ENCODE results near the gene STIMATE.

STIMATE gene

DNA sequence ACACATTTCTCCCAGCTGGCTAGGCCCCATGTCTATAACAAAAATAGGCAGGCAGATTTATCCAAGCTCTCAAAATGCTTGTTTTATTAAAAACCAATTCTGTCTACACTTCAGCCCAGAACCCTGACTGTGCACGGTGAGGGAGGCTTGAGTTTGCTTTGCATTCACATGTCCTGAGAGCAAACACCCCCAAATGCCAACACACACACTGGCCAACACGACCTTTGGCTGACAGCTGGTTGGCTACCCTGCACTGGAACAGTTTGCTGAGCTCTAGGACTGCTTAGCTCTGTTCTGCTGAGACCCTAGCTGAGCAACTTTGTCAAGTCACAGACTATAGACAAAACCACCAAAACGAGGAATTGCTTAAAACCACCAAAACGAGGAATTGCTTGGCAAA is 3.6 kb downstream of the STIMATE start:
- DNase-seq (ENCODE audit: low spot score): no peak

- DNase-seq (ENCODE audit: low spot score): no peak
These were observed 4.6 kb downstream of the STIMATE start for GRCh38 chr3:52892625-52893311.

- no peak for DNase-seq (ENCODE audit: low spot score)
These were observed 5.1 kb downstream of the STIMATE start for GRCh38 chr3:52892290-52892624.

DNA sequence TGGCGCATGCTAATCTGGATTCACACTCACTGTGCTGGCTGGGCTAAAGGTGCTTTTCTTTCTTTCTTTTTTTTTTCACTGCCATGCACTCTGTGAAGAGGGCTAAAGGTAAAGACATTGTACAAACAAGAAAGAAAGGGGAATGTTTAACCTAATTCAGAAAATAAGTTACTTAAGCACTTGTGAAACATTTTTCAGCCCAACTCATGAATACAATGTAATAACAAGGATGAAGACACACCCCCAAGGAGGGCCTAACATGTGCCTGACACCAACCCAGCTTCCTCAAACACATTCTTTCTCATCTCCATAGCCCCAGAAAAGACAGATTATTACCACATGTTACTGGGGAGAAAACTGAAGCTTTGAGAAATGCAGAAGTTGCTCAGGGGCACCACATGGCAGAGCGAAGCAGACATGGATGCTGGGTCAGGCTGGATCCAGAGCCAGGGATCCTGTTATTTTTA is 5.7 kb downstream of the STIMATE start:
- no peak for DNase-seq (ENCODE audit: low spot score)

- DNase-seq (ENCODE audit: low spot score): no peak
These were observed 6.2 kb downstream of the STIMATE start for GRCh38 chr3:52891164-52891563.

DNA sequence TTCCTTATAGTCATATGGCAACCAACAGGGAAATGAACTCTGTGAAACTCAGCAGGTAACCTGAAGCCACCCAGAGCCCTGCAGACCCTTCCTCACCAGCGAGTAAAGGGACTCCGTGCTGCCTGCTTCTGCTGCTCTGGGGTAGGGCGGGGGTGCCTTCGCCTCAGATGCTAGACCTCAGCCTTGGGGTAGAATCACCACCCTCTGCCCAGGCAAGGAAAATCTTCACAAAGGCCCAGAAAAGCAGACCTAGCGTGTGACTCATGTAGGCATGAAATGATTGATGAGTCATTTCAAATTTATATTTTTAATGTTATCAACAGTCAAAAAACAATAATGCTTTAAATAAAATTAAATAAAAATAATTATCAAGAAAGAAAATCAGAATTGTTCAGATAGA is 6.6 kb downstream of the STIMATE start:
- no peak for DNase-seq (ENCODE audit: low spot score)

GRCh38 chr3:52889901-52890300 is 7.4 kb downstream of the STIMATE start:
- DNase-seq (ENCODE audit: low spot score): no peak

- no peak for DNase-seq (ENCODE audit: low spot score)
These were observed 10.2 kb downstream of the STIMATE start for GRCh38 chr3:52887166-52887565.

- no peak for DNase-seq (ENCODE audit: low spot score)
These were observed 11.2 kb downstream of the STIMATE start for GRCh38 chr3:52886049-52886730.

- DNase-seq (ENCODE audit: low spot score): no peak
These were observed 15.0 kb downstream of the STIMATE start for GRCh38 chr3:52882377-52882776.

DNA sequence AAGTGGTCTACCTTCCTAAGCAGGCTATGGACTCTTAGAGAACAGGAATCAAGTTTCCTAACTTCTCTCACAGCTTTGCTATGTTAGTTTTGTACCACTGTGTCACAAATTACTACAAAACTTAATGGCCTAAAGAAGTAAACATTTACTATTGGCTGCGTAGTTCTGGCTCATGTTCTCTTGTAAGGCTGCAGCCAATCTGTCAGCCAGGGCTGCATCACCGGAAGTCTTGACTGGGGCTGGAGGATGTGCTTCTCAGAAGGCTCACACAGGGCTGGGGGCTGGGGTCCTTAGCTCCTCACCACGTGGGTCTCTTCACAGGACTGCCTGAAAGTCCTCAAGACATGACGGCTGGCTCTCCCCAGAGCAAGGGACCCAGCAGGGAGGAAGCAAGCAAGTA is 15.5 kb downstream of the STIMATE start:
- DNase-seq (ENCODE audit: low spot score): no peak

GRCh38 chr3:52880474-52880873 is 16.9 kb downstream of the STIMATE start:
- no peak for DNase-seq (ENCODE audit: low spot score)

DNA sequence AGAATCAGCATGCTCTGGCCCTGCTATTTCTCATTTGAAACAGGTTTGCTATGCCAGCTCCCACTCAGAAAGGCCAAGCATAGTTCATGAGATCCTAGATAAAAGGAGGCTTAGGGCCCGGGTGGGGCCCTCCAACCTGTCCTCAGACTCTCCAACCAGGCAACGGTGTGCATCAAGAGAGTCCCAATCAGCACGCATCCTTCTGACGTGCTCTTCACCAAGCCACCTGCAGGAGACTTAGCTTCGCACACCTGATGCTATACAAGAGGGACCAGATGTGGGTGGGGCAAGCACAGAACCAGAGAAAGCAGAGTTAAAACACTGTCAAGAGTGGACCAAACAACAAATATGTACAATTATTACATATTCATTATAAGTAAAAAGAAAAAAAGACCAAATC is 17.3 kb downstream of the STIMATE start:
- DNase-seq (ENCODE audit: low spot score): no peak

GRCh38 chr3:52879581-52879980 is 17.8 kb downstream of the STIMATE start:
- no peak for DNase-seq (ENCODE audit: low spot score)

DNA sequence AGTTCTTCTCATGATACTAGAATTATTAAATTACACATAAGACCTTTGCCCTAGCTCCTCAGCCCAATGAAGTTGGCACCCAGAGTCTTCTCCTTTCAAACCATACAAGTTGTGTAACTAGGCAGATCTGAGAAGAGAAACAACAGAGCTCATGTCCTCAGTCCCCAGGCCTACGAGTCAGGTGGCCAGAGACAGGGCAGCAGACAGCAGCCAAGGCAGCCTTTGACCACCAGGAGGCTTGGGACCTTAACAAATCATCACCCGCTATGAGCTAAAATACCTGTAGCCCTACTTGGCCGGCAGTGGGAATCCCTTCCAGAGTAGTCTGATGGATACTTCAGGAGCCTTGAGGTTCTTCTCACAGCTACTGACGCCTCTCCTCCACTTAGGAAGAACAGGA is 18.3 kb downstream of the STIMATE start:
- no peak for DNase-seq (ENCODE audit: low spot score)

DNA sequence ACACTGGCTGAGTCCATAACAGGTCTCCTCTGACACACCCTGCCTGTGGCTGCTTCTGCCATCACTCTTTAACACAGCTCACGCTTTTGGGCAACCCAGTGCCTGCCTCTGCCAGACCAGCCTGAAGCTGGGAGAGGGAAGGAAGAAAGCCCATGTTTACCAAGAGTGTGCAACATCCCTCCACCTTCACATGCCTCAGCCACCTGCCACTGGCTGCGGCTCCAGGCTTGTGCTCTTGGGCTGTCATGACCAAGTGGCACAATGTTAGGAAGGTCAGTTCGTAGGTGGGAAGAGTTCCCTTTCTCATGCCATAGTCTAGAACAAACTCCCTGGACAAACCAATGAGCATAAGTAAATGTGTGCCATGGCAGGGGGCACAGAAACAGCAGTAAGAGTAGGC is 20.3 kb downstream of the STIMATE start:
- no peak for DNase-seq (ENCODE audit: low spot score)

DNA sequence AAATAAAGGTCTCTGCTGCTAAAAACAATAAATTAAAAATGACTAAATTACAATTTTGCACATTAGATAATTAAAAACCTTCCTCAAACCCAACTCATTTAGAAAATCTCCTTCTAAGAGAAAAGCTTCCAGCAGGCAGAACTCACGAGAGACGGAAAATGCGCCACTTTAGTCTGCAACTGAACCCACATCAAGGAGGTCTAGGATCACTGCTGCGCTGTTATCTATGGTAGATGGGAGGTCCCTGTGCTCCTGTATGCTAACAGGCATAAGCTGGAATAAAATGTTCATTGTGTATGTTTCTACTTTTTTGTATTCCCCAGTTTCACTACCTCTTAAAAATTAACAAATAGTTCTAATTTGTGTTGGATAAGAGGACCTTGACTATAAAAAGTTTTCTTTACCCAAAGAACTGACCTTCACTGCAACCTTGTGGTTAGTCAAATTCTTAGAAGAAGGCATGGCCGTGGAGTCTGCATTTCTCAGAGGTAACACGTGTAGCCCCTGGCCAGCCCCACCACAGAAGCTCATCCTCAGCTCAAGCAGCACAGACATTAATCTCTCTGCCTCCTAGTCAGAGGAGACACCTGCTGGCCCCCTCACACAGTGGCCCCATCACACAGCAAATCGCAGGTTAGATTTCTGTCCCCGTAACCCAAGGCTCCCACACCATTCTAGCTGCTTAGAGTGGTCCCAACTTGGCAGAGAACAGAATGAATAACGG is 22.3 kb downstream of the STIMATE start:
- no peak for DNase-seq (ENCODE audit: low spot score)

- DNase-seq (ENCODE audit: low spot score): no peak
These were observed 23.1 kb downstream of the STIMATE start for GRCh38 chr3:52874160-52874701.

GRCh38 chr3:52873433-52874159 is 23.8 kb downstream of the STIMATE start:
- no peak for DNase-seq (ENCODE audit: low spot score)

- no peak for DNase-seq (ENCODE audit: low spot score)
These were observed 25.1 kb downstream of the STIMATE start for GRCh38 chr3:52872245-52872644.

GRCh38 chr3:52871761-52872160 is 25.6 kb downstream of the STIMATE start:
- no peak for DNase-seq (ENCODE audit: low spot score)

GRCh38 chr3:52870471-52870870 is 26.9 kb downstream of the STIMATE start:
- DNase-seq (ENCODE audit: low spot score): no peak

Data from iPS-NIHi11 (cell line).